Activated CD4-positive, CD25-positive, alpha-beta regulatory T cell treated with anti-CD3 and anti-CD28 coated beads, Interleukin-2, amount 50 U/mL, for 24 hours (primary cell): ENCODE data around the gene CAPN9.
"Not testable (repeated sequence)": the region's sequence is repeated elsewhere in the genome, so short reads cannot be mapped to it uniquely, and the experiment has no call there.

Source experiments
- ATAC-seq, 2 donors: fragments of 150-1000 bp; cut with Tn5 transposase; one replicate each; pipeline ENCODE4 v1.10.0; 2021; ENCODE audit warnings: mild to moderate bottlenecking in 1 of 2, moderate library complexity in 1 of 2

Gene CAPN9

DNA sequence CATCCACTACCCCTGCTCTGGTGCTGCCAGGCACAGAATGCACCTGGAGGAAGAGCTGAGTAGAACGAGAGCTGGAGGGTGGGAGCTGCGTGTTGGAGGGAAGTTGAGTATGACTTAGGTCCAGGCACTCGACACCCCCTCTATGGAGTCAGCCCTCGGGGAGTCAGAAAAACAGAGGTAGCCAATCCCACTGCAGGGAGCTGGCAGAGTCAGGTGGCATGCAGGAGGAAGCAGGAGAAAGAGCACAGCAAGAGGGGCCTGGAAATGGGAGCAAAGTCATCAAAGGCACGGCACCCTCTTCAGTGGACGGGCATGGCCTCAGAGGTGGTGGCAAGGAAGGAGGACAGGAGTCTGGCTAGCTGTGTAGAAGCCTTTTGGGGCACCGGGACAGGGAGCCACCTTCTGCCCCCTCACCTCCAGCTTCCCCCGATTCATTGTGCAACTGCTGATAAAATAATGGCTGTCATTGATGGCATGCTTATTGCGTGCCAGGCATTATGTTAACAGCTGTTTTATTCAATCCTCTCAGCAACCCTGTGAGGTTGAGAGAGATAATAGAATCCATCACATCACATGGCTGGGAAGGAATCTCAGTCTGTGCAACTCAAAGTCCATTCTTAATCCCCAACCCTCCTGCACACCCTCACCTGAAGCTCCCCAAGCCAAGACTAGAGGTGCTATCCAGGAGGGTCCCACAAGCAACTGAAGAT is 79.1 kb downstream of the CAPN9 start:
- no peak for ATAC-seq

DNA sequence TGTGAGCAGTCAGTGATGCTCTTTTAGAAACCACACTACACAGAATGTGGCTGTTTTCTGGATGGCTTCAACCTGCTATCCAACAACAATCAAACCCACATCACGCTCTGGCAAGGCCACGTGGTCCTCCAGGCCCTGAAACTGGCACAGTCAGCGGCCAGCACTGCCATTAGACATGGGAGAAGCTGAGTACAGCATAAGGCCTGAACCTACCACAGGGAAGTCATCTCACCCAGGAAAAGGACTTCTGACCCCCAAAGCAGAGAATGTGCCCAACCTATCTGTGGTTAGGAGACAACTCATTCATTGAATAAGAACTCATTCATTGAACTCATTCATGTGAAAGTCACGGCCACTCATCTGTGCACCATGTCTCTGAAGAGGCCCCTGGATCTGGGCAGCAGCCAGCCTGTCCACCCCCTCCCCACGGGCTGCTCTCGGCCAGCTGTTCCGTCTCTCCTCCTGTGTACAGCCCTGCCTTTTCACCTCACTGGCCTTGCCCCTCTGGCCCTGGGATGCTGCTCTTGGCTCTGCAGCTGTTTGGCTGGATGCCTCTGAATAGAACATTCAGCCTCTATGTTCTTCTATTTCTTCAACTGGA is 80.0 kb downstream of the CAPN9 start:
- no peak for ATAC-seq

DNA sequence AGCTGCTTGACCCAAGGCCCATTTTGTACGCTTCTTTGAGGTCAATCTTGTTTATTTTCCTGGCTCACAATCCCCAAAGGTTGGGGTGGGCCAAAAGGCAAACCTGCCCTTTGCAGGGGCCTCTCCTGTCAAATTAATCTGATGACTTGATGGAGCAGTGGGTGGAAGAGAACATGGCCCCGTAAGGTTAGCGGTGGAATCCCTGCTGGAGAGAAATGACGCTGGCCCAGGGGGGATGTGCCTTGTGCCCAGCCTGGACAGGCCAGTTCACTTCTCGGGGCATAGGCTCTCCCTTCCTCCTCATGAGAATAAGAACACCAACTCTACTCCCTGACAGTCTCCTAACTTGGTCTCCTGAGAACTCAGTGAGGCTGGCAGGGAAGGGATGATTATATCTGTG is 80.6 kb downstream of the CAPN9 start:
- no peak for ATAC-seq

DNA sequence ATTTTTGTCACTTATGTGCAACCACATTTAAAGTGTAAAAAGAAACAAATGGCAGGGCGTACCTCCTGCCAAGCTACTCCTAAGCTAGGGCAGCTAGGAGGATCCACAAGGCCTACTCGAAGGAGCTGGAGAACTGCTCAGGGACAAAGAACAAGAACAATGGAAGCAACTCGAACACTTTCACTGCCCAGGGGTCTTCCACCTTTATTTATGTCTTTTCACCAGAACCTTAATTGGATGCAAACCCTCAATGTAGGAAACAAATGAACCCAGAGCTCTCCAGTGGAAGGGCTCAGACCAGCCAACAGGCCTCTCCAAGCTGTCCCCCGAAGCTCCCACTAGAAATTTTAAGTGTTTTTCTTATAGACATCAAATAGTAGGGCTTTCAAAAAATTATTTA is 81.2 kb downstream of the CAPN9 start:
- ATAC-seq = no peak

DNA sequence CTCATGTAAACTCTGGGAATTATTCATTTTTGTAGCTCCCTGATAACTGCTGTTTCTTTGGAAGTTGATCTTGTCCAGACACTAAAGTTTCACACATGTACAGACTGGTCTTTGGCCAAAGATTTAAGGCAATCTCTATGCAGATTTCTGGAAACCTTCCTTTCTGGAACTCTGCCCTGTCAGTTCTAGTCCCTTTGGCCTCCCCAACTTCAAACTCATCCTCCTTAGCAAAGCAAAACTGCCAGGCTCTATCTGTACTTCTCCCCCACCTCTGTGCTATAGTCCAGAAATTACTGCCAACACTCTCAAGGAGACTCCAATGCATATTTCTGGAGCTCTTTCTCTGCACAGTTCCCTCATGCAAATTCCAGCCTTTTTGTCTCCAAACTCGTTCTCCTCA is 84.6 kb downstream of the CAPN9 start:
- no peak for ATAC-seq

DNA sequence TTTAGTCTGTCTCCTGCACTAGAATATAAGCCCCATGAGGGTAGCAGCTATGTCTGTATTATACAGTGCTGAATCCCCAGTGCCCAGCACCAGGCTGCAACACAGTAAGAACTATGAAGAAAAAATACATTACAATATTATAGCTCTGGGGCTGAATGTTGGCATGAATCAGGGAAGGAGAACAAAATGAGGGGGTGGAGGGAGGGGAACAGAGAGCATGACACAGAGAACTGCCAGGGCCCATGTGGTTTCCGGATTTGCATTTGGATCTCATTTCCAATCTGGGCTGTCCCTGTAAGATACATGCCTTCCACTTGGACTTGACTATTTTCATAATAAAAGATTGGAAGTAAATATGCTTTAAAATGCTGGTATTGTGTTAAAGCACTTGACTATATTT is 85.3 kb downstream of the CAPN9 start:
- no peak for ATAC-seq

DNA sequence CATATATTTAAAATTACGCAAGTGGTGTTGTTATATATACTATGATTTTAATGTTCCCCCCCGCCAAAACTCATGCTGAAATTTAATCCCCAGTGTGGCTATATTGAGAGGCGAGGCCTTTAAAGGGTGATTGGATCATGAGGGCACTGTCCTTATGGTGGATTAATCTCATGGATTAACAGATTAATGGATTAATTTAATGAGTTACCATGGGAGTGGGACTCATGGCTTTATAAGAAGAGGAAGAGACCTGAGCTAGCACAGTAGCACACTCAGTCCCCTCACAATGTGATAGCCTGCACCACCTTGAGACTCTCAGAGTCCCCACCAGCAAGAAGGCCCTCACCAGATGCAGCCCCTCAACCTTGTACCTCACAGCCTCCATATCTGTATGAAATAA is 86.3 kb downstream of the CAPN9 start:
- no peak for ATAC-seq

DNA sequence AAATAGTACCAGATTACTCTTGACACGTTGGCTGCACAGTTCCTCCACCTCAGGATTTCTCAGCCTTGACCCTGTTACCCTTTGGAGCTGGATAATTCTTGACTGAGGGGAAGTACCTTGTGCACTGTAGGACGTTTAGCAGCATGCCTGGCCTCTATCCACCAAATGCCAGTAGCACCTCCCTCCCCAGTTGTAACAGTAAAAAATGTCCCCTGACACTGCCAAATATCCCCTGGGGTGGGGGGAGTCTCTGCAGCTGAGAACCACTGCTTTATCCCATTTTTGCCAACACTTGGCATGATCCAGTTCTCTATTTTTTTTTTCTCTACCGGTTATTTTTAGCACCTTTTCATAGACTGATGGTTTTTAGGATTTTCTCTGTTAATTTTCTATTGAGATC is 87.1 kb downstream of the CAPN9 start:
- ATAC-seq = no peak

DNA sequence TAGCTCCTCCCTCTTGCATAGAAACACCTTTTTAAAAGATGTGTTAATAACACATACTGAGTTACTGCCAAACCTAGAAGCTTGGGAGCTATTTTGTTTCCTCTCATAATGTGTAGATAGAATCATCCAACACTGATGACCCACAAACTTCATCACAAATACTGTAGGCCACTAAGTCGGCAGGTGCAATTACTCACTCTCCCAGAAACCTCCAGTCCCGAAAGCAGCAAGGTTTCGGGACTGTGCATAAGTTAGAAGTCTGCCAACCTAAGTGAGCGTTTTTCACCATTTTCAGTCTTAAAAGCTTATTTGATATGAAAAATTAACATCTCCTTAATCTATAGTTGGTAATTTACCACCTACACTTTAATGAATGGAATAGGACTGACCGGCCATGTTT is 89.2 kb downstream of the CAPN9 start:
- no peak for ATAC-seq

DNA sequence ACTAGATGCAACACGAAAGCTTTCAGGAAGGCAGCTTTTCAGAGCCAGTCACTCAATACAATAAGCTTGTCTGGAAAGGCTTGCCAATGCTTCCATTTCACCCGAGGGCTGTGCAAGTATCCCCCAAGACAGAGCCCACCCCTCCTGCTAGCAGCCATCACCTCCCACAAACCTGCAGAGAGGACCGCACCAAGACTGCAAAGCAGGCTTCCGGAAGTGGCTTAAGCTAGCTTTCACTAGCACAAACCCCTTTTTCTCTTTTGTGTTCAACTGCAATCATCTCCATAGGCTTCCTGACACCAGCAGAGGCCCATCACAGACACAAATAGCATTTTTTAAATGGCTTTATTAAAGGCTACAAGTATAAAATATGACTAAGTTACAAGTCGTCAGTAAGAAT is 89.6 kb downstream of the CAPN9 start:
- no peak for ATAC-seq

DNA sequence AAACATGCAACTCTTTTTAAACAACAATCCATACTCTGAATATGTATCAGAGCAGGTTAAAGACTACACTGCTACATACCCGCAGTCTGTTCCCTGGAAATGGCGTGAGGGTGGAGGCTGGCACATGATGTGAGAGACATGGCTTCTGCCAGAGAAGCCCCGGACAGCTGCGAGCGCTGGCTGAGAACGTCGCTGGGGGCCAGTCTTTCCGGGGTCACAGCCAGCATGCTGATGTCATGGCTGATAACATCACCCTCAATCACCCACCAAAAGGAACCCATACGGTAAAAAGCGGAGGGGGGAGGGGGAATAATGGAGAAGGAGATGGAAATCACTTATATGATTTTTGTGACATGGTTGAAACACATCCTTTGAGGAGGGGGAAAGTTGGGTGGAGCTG is 92.0 kb downstream of the CAPN9 start:
- no peak for ATAC-seq

DNA sequence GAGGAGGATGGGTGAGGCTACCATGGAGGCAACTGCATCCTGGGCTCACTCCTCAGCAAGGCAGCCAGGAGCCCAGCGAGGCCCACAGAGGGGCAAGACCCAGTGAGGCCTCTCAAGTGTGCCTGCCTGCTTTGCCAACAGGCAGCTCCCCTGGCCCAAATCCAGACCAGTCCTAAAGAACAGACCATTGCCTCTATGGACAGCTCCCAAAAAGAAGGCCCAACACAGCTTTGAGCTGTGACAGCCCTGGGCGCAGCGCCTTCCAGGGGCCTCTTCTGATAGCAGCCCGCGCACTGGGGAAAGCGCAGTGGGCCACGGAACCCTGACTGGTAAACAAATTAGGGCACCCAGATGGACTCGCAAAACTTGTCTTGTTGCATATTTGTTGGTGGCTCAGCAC is 95.6 kb downstream of the CAPN9 start:
- no peak for ATAC-seq

DNA sequence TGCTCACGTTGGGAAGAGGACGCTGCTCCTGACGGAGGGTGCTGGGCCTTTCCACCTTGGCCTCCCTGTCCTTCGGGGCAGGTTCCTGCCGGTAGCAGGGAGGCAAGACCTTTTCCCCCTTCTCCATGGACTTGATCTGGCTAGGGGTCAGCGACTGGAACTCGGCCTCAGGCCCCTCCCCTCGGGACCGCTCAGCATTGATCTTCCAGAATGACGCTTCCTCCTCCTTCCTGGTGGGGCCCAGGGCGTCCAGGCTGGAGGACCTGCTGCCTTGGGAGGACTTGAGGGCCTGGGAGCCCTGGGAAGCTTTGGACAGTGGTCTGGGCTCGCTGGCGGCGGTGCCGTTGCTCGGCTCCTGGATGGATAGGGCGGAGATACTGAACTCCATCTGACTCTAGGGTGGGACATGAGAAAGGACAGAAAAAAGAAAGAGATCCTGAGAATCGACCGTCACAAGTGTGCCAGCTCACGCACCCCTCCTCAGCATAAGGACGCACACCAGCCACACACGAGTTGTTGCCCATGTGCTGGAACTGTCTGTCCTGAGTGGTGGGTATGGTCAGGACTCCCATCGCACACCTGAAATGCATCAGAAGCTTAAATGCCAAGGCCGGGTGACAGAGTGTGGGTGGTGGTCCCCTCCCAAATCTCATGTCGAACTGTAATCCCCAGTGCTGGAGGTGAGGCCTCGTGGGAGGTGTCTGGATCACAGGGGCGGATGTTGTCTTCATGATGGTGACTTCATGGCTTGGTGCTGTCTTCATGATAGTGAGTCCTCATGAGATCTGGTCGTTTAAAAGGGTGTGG is 96.5 kb downstream of the CAPN9 start:
- no peak for ATAC-seq

DNA sequence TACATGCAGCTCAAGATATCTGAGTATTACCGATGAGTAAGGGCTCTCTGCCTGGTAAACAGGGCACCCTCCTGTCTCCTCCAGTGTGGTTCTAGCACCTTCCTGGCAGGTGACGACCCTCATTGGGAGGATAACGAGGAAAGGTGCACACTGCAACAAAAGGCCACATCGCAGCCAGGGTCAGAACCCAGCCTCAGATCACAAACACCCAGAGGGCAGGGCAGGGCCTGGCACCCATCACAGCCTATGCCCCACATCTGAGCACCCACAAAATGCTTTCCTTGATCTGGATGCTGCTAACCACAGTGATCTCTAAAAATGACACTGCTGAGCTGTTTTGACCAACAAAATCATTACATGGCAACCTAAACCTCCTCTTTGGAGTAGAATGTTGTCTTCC is 97.4 kb downstream of the CAPN9 start:
- ATAC-seq = no peak

DNA sequence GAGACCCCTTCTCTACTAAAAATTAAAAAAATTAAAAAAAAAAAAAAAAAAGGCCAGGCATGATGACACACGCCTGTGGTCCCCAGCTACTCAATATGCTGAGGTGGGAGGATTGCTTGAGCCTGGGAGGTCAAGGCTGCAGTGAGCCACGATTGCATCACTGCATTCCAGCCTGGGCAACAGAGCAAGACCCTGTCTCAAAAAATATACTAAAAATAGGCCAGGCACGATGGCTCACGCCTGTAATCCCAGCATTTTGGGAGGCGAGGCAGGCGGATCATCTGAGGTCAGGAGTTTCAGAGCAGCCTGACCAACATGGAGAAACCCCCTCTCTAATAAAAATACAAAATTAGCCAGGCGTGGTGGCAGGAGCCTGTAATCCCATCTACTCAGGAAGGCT is 98.0 kb downstream of the CAPN9 start:
- not testable (repeated sequence) for ATAC-seq

DNA sequence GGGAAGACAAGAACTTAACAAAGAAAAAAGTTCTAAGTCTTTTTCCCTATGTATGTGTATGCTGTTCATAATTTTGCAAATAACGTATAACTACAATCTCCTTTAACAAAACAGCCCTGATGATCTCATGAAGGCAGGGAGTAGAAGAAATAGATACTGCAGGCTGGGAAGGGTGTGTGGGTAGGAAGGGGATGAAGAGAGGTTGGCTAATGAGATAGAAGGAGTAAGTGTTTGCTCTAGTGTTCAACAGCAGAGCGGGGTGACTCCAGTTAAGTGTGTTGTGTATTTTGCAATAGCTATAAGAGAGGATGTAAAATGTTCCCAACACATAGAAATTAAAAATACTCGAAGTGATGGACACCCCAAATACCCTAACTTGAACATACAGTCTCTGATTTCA is 101.0 kb downstream of the CAPN9 start:
- ATAC-seq = no peak

DNA sequence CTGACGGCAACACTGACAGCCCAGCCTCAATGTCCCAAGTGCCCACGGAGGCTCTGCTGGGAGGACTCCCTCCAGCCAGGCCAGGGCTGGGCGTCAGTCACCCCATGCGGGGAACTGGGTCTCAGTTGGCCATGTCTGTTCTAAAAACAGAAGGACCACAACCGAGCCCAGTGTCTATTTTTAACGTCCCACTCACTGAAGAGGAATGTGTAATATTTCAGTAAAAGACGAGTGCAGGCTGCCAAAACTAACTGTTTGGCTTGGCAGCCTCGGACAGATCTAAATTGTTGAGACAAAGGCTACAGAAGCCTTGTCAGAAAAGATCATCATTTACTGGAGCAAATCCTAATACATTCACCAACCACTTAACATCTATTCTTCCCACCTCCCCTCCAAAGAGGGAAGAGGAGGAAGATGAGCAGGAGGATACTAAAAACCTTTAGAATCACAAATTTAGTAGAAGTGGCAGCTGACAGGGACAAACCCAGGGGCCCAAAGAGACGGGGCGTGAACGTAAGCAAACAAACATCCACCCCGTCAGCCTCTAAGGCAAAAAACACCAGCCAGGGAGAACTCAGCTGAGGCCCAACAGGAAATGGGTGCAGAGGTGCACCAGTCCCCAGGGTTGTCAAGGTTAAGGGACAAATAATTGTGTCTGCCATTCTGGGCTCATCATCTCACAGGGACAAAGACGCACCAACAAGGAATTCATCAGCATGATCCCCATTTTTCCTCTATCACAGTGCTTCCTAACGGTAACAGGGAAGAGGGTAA is 102.5 kb downstream of the CAPN9 start:
- ATAC-seq = no peak

DNA sequence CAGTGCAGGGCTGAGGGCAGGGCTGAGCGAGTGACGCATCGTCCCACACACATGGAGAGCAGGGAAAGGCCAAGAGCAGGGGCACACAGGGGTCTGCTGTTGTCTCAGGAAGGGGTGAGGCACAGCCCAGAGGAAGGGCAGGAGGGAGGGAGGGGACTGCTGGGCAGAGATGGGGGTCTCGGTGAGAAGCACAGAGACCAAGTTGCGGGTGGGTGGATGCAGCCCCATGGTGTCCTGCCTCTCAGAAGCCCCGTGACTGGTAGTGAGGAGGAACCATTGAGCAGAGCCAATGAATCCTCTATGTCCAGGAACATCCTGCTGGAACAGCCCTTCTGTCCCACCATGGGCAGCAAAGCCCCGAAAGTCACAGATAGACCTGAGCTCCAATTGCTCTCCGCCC is 103.4 kb downstream of the CAPN9 start:
- no peak for ATAC-seq

DNA sequence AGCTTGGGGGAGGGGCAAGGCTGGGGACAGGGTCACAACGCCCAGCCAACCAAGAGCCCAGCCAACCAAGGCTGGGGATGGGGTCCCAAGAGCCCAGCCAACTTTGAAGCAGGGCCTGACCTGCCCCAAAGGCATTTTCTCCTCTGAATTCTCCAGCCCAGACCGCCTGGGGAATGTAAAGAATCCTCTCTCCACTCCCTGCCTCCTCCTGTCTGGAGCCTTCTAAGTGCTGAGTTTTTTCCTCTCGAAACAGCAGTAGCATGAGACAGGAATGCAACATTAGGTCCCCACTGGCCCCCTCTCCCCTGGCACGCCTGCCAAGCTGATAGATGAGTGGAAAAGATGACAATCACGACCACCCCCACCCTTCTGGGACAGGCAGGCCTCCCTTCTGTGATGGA is 104.1 kb downstream of the CAPN9 start:
- no peak for ATAC-seq
